ENCODE results near the gene VTA1. TPM values are rescaled to one million over a fixed set of nuclear protein-coding genes. Genes with fewer than 3 reads are reported as not detected.

The VTA1 gene
- polyA plus RNA-seq, 1 donor (not counting 4 experiments of a cell fraction or from before 2014, with no cell fraction given), result 97.4 TPM

DNA sequence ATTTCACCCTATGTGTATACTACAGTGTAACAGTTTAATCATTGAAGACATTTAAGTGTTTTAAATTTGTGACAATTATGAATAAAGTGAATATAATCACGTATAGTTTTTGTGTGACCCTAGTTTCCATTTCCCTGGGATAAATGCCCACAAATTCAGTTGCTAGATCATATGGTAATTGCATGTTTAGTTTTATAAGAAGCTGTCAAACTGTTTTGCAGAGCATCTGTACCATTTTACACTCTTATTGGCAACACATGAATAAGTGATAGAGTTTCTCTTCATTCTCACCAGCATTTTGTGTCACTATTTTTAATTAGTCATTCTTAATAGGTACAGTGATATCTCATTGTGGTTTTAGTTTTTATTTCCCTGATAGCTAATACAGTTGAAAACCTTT lies 7.3 kb downstream of the VTA1 start:
- dilution Hi-C loops (cut with MboI; ENCODE audit: extremely low pct_ligation_motif_present, low sequenced_read_pairs), result no loop called here
- no peak for DNase-seq (ENCODE audit: low read depth, low spot score)
- no peak for FAIRE-seq
- H3K9me3 ChIP-seq (ENCODE audit: control insufficient read depth, low read depth, low read length), result no peaks in the 10 kb centered on the region
- peaks cover 0 to 4% of the 10 kb centered on the region in 2 experiments for H3K36me3 ChIP-seq (ENCODE audit: control insufficient read depth in 2 of 2, extremely low read depth in 1 of 2, insufficient read depth in 2 of 2, low read length in 2 of 2)
- TF ChIP-seq, protein P1, sequence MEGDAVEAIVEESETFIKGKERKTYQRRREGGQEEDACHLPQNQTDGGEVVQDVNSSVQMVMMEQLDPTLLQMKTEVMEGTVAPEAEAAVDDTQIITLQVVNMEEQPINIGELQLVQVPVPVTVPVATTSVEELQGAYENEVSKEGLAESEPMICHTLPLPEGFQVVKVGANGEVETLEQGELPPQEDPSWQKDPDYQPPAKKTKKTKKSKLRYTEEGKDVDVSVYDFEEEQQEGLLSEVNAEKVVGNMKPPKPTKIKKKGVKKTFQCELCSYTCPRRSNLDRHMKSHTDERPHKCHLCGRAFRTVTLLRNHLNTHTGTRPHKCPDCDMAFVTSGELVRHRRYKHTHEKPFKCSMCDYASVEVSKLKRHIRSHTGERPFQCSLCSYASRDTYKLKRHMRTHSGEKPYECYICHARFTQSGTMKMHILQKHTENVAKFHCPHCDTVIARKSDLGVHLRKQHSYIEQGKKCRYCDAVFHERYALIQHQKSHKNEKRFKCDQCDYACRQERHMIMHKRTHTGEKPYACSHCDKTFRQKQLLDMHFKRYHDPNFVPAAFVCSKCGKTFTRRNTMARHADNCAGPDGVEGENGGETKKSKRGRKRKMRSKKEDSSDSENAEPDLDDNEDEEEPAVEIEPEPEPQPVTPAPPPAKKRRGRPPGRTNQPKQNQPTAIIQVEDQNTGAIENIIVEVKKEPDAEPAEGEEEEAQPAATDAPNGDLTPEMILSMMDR (optimal IDR thresholded peaks at IDR 0.05 in 1 of 3, IDR thresholded peaks at IDR 0.05 in 1 of 3, conservative IDR thresholded peaks at IDR 0.05 in 1 of 3; ENCODE audit: extremely low read depth in 1 of 3, insufficient read depth in 2 of 3, low read length in 3 of 3), result no peak
- TF ChIP-seq EZH2 (IDR thresholded peaks at IDR 0.05; ENCODE audit: low read length), result no peak
- H4K20me1 ChIP-seq (ENCODE audit: control insufficient read depth, extremely low read depth, insufficient read depth, low read length), result no peaks in the 10 kb centered on the region
- no peaks in the 10 kb centered on the region for H3K27me3 ChIP-seq (ENCODE audit: control insufficient read depth, extremely low read depth, insufficient read depth, low read length)
- H3K79me2 ChIP-seq (ENCODE audit: control insufficient read depth, insufficient read depth, low read length), result peaks cover 88% of the 10 kb centered on the region
- no peak overlapping the region for H3K4me3 ChIP-seq (ENCODE audit: control insufficient read depth in 2 of 3, extremely low read depth in 1 of 3, insufficient read depth in 2 of 3, low read depth in 1 of 3, low read length in 3 of 3)
- H3K27ac ChIP-seq (ENCODE audit: control insufficient read depth, insufficient read depth, low read length), result no peak overlapping the region
- H2AFZ ChIP-seq (ENCODE audit: control insufficient read depth, low read length), result no peak overlapping the region
- no peak overlapping the region for H3K9ac ChIP-seq (ENCODE audit: control insufficient read depth, extremely low read depth, insufficient read depth, low read length)
- no peak overlapping the region for H3K4me2 ChIP-seq (ENCODE audit: control insufficient read depth, extremely low read depth, insufficient read depth, low read depth, low read length)
- H3K9me1 ChIP-seq (ENCODE audit: control insufficient read depth, extremely low read depth, insufficient read depth, low read length), result no peaks in the 10 kb centered on the region
- H3K4me1 ChIP-seq (ENCODE audit: control insufficient read depth, extremely low read depth, insufficient read depth, low read length), result peaks cover 6% of the 10 kb centered on the region

DNA sequence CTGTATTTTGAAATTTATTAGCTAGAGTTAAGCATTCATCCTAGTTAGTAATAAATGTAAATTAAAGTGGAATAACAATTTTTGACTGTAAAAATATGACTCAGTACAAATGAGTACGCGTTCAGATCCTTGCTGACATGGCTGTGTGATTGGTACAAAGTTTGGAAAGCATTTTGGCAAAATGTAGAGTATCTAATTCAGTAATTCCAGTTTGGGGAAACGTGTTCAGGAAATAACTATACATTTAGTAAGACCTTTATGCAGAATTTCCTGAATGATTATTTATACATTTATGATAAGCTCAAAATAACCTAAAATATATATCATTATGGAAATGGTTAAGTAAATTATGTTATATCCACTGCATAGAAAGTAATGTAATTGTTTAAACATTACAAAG lies 8.0 kb downstream of the VTA1 start:
- peaks cover 87% of the 10 kb centered on the region for H3K79me2 ChIP-seq (ENCODE audit: control insufficient read depth, insufficient read depth, low read length)
- DNase-seq (ENCODE audit: low read depth, low spot score) (no peak), FAIRE-seq (no peak)
- H3K27me3 ChIP-seq (ENCODE audit: control insufficient read depth, extremely low read depth, insufficient read depth, low read length), result no peaks in the 10 kb centered on the region
- H3K9me1 ChIP-seq (ENCODE audit: control insufficient read depth, extremely low read depth, insufficient read depth, low read length), result no peaks in the 10 kb centered on the region
- H3K4me2 ChIP-seq (ENCODE audit: control insufficient read depth, extremely low read depth, insufficient read depth, low read depth, low read length), result no peak overlapping the region
- H4K20me1 ChIP-seq (ENCODE audit: control insufficient read depth, extremely low read depth, insufficient read depth, low read length), result no peaks in the 10 kb centered on the region
- H3K36me3 ChIP-seq (ENCODE audit: control insufficient read depth in 2 of 2, extremely low read depth in 1 of 2, insufficient read depth in 2 of 2, low read length in 2 of 2), result peaks cover 0 to 4% of the 10 kb centered on the region in 2 experiments
- no peak overlapping the region for H3K9ac ChIP-seq (ENCODE audit: control insufficient read depth, extremely low read depth, insufficient read depth, low read length)
- peaks cover 6% of the 10 kb centered on the region for H3K4me1 ChIP-seq (ENCODE audit: control insufficient read depth, extremely low read depth, insufficient read depth, low read length)
- no peak overlapping the region for H2AFZ ChIP-seq (ENCODE audit: control insufficient read depth, low read length)
- TF ChIP-seq EZH2 (IDR thresholded peaks at IDR 0.05; ENCODE audit: low read length), result no peak
- TF ChIP-seq, protein P1 (optimal IDR thresholded peaks at IDR 0.05 in 1 of 3, IDR thresholded peaks at IDR 0.05 in 1 of 3, conservative IDR thresholded peaks at IDR 0.05 in 1 of 3; ENCODE audit: extremely low read depth in 1 of 3, insufficient read depth in 2 of 3, low read length in 3 of 3), result no peak
- no peak overlapping the region for H3K27ac ChIP-seq (ENCODE audit: control insufficient read depth, insufficient read depth, low read length)
- dilution Hi-C loops (cut with MboI; ENCODE audit: extremely low pct_ligation_motif_present, low sequenced_read_pairs), result no loop called here
- no peak overlapping the region for H3K4me3 ChIP-seq (ENCODE audit: control insufficient read depth in 2 of 3, extremely low read depth in 1 of 3, insufficient read depth in 2 of 3, low read depth in 1 of 3, low read length in 3 of 3)
- H3K9me3 ChIP-seq (ENCODE audit: control insufficient read depth, low read depth, low read length), result no peaks in the 10 kb centered on the region
